Lower leg skin (tissue), 4 donors: ENCODE results near the gene POU2F3. TPM values are rescaled to one million over a fixed set of nuclear protein-coding genes. Genes with fewer than 3 reads are reported as not detected.

Source experiments
- DNase-seq, 2 donors: peaks; one replicate each; pipeline ENCODE4 v3.0.0-alpha.2; 2019; ENCODE audit warnings: low spot score in 2 of 2
- H3K4me3 ChIP-seq: fragments of 200-600 bp; sonication (generic); 2 replicates; pipeline ENCODE4 v1.5.1; 2017; ENCODE audit warnings: mild to moderate bottlenecking, low read depth; ENCODE audit not compliant: poor library complexity, severe bottlenecking
- CTCF ChIP-seq, 3 donors: fragments of 450-650 bp; IDR thresholded peaks; one replicate each; pipeline ENCODE4 v1.5.1; 2016; ENCODE audit warnings: antibody characterized with exemption in 3 of 3, mild to moderate bottlenecking in 3 of 3, moderate library complexity in 2 of 3
- POLR2A ChIP-seq, 2 donors: fragments of 450-650 bp; IDR thresholded peaks; one replicate each; pipeline ENCODE4 v1.6.1; 2016 to 2017; ENCODE audit warnings: antibody characterized with exemption in 2 of 2, mild to moderate bottlenecking in 1 of 2, moderate library complexity in 1 of 2
- WGBS, 2 donors: methylation state at CpG; one replicate each; pipeline ENCODE4 v1.1.5; 2018; 5-methylcytosine and 5-hydroxymethylcytosine counted together
- intact Hi-C: fragments of 100-400 bp; cut with DNase I; formaldehyde crosslinking; loops from one replicate; pipeline ENCODE4 v1.15.0; 2023; ENCODE audit warnings: low total_unique reads
- total RNA-seq, 4 donors: library from RNA; depleted of rRNA; stranded (reverse); fragments of >200 nt; gene quantifications; one replicate each; pipeline ENCODE4 v1.1.0, GENCODE V29; 2016

The POU2F3 gene
- total RNA-seq, 4 donors from 2014 or later: 74.1 to 112 (median 103) TPM

GRCh38 chr11:120199613-120200012 lies 40.3 kb upstream of the POU2F3 start:
- intact Hi-C loops: no loop called here
- no peak for DNase-seq
- TF ChIP-seq POLR2A (IDR thresholded peaks at IDR 0.05) (no peak), CTCF (IDR thresholded peaks at IDR 0.05) (no peak)
- no peak overlapping the region for H3K4me3 ChIP-seq
- WGBS, 2 donors: 84 to 86% methylated on average over 9 of the region's 9 CpGs

GRCh38 chr11:120200677-120201076 lies 39.3 kb upstream of the POU2F3 start:
- no peak overlapping the region for H3K4me3 ChIP-seq
- 78 to 81% methylated on average over 1 of the region's 1 CpG for WGBS, 2 donors
- intact Hi-C loops: no loop called here
- no peak for DNase-seq
- TF ChIP-seq CTCF (IDR thresholded peaks at IDR 0.05) (no peak), POLR2A (IDR thresholded peaks at IDR 0.05) (no peak)

- no peak overlapping the region for H3K4me3 ChIP-seq
- no peak for DNase-seq
- WGBS, 2 donors: 84 to 85% methylated on average over 3 of the region's 3 CpGs
- intact Hi-C loops: no loop called here
- TF ChIP-seq POLR2A (IDR thresholded peaks at IDR 0.05) (no peak), CTCF (IDR thresholded peaks at IDR 0.05) (no peak)
These were observed 38.3 kb upstream of the POU2F3 start for GRCh38 chr11:120201653-120202052.

GRCh38 chr11:120203626-120204025 lies 36.3 kb upstream of the POU2F3 start:
- TF ChIP-seq CTCF (IDR thresholded peaks at IDR 0.05) (no peak), POLR2A (IDR thresholded peaks at IDR 0.05) (no peak)
- intact Hi-C loops: no loop called here
- no peak overlapping the region for H3K4me3 ChIP-seq
- DNase-seq: no peak
- 62 to 82% methylated on average over 4 of the region's 4 CpGs for WGBS, 2 donors

- DNase-seq: no peak
- 79 to 87% methylated on average over 7 of the region's 7 CpGs for whole genome bisulfite sequencing, 2 donors
- no peak overlapping the region for H3K4me3 ChIP-seq
- TF ChIP-seq CTCF (IDR thresholded peaks at IDR 0.05) (no peak), POLR2A (IDR thresholded peaks at IDR 0.05) (no peak)
- intact Hi-C loops: no loop called here
These were observed 34.3 kb upstream of the POU2F3 start for GRCh38 chr11:120205596-120206161.

GRCh38 chr11:120207512-120207911 lies 32.4 kb upstream of the POU2F3 start:
- no peak for DNase-seq
- H3K4me3 ChIP-seq: no peak overlapping the region
- TF ChIP-seq POLR2A (IDR thresholded peaks at IDR 0.05) (no peak), CTCF (IDR thresholded peaks at IDR 0.05) (no peak)
- 83 to 85% methylated on average over 7 of the region's 7 CpGs for WGBS, 2 donors
- intact Hi-C loops: no loop called here
